HepG2 (cell line): Measurements from ENCODE around the gene PRM3. TPM values are rescaled to one million over a fixed set of nuclear protein-coding genes. Genes with fewer than 3 reads are reported as not detected.

ENCODE experiments used
- AGO2 ChIP-seq: fragments of 200-400 bp; formaldehyde crosslinking; optimal IDR thresholded peaks from 2 replicates; pipeline ENCODE3; 2017; ENCODE audit warnings: mild to moderate bottlenecking, low read depth, low read length, moderate library complexity
- ARID4A ChIP-seq: sonication (generic); formaldehyde crosslinking; IDR thresholded peaks from 2 replicates; pipeline ENCODE4 v1.5.0; 2020; ENCODE audit warnings: mild to moderate bottlenecking, missing genetic modification reagents, borderline replicate concordance
- GLI4 ChIP-seq: sonication (generic); formaldehyde crosslinking; IDR thresholded peaks from 2 replicates; pipeline ENCODE4 v1.5.1; 2020; ENCODE audit warnings: missing genetic modification reagents, mild to moderate bottlenecking, moderate library complexity, borderline replicate concordance
- NAIF1 ChIP-seq: sonication (generic); formaldehyde crosslinking; IDR thresholded peaks from 2 replicates; pipeline ENCODE4 v1.5.0; 2020; ENCODE audit warnings: mild to moderate bottlenecking, missing genetic modification reagents, borderline replicate concordance
- RBM39 ChIP-seq: fragments of 200-400 bp; formaldehyde crosslinking; IDR thresholded peaks from one replicate; pipeline ENCODE4 v1.6.1; 2018; ENCODE audit warnings: antibody characterized with exemption, mild to moderate bottlenecking, low read depth, low read length; ENCODE audit not compliant: poor library complexity, severe bottlenecking
- ZNF136 ChIP-seq: sonication (generic); formaldehyde crosslinking; IDR thresholded peaks from 2 replicates; pipeline ENCODE4 v1.8.1; 2022; ENCODE audit warnings: low read depth, mild to moderate bottlenecking, moderate library complexity, missing genetic modification reagents
- ZNF292 ChIP-seq: sonication (generic); formaldehyde crosslinking; IDR thresholded peaks from 2 replicates; pipeline ENCODE4 v1.8.1; 2022; ENCODE audit warnings: mild to moderate bottlenecking, low read depth, missing genetic modification reagents, borderline replicate concordance
- ZNF672 ChIP-seq: sonication (generic); formaldehyde crosslinking; IDR thresholded peaks from 2 replicates; pipeline ENCODE4 v1.8.1; 2022; ENCODE audit warnings: missing genetic modification reagents
- ZNF777 ChIP-seq: sonication (generic); formaldehyde crosslinking; IDR thresholded peaks from 2 replicates; pipeline ENCODE4 v1.4.0; 2020; ENCODE audit warnings: missing genetic modification reagents
- polyA plus RNA-seq, 8 experiments: library from polyadenylated mRNA; depleted of rRNA in 3 of 8; stranded (reverse) in 7 of 8; unstranded in 1 of 8; fragments of >200 nt; fragmentation: Illumina TruSeq in 4 of 8; extraction: Trizol in 4 of 8; gene quantifications; 2 replicates each; pipeline versions ENCODE4 v1.2.1 to v1.2.3, GENCODE V29; 2011 to 2016; ENCODE audit warnings: low read depth in 4 of 8, missing spikeins in 1 of 8, mixed read lengths in 1 of 8; ENCODE audit not compliant: insufficient read depth in 1 of 8
- total RNA-seq, 5 experiments: library from RNA; depleted of rRNA; stranded (reverse); fragments of >200 nt; fragmentation: Illumina TruSeq; extraction: Trizol; gene quantifications; 2 replicates each; pipeline ENCODE4 v1.2.3, GENCODE V29; 2016; ENCODE audit warnings: low read depth in 1 of 5
- TF ChIP-seq, protein P1 (sequence below): sonication (generic); formaldehyde crosslinking; IDR thresholded peaks from 2 replicates; pipeline ENCODE4 v1.8.1; 2023; ENCODE audit warnings: mild to moderate bottlenecking, moderate library complexity, missing genetic modification reagents
- TF ChIP-seq, protein P2 (sequence below): sonication (generic); formaldehyde crosslinking; IDR thresholded peaks from 2 replicates; pipeline ENCODE4 v1.5.0; 2020; ENCODE audit warnings: mild to moderate bottlenecking, missing genetic modification reagents
- TF ChIP-seq, protein P3 (sequence below): sonication (generic); formaldehyde crosslinking; IDR thresholded peaks from 2 replicates; pipeline ENCODE4; 2020; ENCODE audit warnings: missing genetic modification reagents, mild to moderate bottlenecking, borderline replicate concordance
- TF ChIP-seq, protein P4 (sequence below): sonication (generic); formaldehyde crosslinking; IDR thresholded peaks from 2 replicates; pipeline ENCODE4 v1.5.0; 2020; ENCODE audit warnings: mild to moderate bottlenecking, missing genetic modification reagents

Gene PRM3
- total and polyA plus RNA-seq, 2 of the 13 experiments (the other 11 are each of a cell fraction or from before 2014, with no cell fraction given) = not detected

- TF ChIP-seq, protein P1, sequence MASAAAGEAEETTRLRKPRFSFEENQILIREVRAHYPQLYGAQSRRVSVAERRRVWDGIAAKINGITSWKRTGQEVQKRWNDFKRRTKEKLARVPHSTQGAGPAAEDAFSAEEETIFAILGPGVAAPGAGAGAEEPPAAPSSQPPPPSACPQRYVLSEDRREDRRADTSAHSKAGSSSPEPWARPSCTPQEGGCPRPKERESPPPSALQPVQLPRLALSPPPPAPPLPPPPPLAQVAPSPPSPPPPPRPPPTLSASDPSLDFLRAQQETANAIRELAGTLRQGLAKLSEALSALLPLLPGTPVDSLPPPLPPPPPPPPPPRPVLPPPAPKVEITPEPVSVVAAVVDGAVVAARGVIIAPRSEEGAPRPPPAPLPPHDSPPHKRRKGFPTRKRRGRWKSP (CRISPR knock-in tag) = no peak
- TF ChIP-seq ZNF672 (CRISPR knock-in tag) = 0 out of 2 replicates have a peak, but pooled peaks have one; percentile 38
- peak; percentile 57 for TF ChIP-seq ZNF292 (CRISPR knock-in tag)
- TF ChIP-seq RBM39 = peak; percentile 59
- no peak for TF ChIP-seq GLI4 (CRISPR knock-in tag)
- TF ChIP-seq ZNF777 (CRISPR knock-in tag) = no peak
- no peak for TF ChIP-seq NAIF1
- TF ChIP-seq AGO2 = peak; percentile 19
- TF ChIP-seq, protein P2, sequence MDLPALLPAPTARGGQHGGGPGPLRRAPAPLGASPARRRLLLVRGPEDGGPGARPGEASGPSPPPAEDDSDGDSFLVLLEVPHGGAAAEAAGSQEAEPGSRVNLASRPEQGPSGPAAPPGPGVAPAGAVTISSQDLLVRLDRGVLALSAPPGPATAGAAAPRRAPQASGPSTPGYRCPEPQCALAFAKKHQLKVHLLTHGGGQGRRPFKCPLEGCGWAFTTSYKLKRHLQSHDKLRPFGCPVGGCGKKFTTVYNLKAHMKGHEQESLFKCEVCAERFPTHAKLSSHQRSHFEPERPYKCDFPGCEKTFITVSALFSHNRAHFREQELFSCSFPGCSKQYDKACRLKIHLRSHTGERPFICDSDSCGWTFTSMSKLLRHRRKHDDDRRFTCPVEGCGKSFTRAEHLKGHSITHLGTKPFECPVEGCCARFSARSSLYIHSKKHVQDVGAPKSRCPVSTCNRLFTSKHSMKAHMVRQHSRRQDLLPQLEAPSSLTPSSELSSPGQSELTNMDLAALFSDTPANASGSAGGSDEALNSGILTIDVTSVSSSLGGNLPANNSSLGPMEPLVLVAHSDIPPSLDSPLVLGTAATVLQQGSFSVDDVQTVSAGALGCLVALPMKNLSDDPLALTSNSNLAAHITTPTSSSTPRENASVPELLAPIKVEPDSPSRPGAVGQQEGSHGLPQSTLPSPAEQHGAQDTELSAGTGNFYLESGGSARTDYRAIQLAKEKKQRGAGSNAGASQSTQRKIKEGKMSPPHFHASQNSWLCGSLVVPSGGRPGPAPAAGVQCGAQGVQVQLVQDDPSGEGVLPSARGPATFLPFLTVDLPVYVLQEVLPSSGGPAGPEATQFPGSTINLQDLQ (CRISPR knock-in tag) = no peak
- TF ChIP-seq, protein P3, sequence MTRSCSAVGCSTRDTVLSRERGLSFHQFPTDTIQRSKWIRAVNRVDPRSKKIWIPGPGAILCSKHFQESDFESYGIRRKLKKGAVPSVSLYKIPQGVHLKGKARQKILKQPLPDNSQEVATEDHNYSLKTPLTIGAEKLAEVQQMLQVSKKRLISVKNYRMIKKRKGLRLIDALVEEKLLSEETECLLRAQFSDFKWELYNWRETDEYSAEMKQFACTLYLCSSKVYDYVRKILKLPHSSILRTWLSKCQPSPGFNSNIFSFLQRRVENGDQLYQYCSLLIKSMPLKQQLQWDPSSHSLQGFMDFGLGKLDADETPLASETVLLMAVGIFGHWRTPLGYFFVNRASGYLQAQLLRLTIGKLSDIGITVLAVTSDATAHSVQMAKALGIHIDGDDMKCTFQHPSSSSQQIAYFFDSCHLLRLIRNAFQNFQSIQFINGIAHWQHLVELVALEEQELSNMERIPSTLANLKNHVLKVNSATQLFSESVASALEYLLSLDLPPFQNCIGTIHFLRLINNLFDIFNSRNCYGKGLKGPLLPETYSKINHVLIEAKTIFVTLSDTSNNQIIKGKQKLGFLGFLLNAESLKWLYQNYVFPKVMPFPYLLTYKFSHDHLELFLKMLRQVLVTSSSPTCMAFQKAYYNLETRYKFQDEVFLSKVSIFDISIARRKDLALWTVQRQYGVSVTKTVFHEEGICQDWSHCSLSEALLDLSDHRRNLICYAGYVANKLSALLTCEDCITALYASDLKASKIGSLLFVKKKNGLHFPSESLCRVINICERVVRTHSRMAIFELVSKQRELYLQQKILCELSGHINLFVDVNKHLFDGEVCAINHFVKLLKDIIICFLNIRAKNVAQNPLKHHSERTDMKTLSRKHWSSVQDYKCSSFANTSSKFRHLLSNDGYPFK (CRISPR knock-in tag) = peak; percentile 48; the same call in 1 of the 2 replicates
- TF ChIP-seq ZNF136 (CRISPR knock-in tag) = no peak
- TF ChIP-seq, protein P4, sequence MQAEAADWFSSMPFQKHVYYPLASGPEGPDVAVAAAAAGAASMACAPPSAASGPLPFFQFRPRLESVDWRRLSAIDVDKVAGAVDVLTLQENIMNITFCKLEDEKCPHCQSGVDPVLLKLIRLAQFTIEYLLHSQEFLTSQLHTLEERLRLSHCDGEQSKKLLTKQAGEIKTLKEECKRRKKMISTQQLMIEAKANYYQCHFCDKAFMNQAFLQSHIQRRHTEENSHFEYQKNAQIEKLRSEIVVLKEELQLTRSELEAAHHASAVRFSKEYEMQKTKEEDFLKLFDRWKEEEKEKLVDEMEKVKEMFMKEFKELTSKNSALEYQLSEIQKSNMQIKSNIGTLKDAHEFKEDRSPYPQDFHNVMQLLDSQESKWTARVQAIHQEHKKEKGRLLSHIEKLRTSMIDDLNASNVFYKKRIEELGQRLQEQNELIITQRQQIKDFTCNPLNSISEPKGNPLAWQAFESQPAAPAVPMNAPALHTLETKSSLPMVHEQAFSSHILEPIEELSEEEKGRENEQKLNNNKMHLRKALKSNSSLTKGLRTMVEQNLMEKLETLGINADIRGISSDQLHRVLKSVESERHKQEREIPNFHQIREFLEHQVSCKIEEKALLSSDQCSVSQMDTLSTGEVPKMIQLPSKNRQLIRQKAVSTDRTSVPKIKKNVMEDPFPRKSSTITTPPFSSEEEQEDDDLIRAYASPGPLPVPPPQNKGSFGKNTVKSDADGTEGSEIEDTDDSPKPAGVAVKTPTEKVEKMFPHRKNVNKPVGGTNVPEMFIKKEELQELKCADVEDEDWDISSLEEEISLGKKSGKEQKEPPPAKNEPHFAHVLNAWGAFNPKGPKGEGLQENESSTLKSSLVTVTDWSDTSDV (CRISPR knock-in tag) = no peak
- 0 out of 2 replicates have a peak, but pooled peaks have one; percentile 2 for TF ChIP-seq ARID4A (CRISPR knock-in tag)
Observed at GRCh38 chr16:11272921-11273720, at the start of gene PRM3 (continued).
